ENCODE results near the gene CHD9.

DNA sequence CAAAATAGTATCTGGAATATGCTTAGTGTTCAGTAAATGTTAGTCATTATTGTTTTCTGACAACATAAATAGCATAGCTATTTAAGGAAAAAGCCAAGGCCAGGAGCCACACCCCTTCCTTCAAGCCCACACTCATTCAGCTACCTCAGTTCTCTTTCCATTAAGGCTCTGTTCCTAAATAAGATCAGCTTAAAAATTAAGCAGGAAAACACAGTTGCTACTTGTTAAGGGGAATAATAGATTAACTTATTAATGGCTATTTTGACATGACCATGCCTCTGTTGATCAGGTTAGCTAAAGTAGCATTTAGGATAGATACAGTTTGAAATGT, 158.1 kb downstream of the CHD9 start:
- no peak for TF ChIP-seq POLR2A (IDR thresholded peaks at IDR 0.05)
- TF ChIP-seq, protein P1, sequence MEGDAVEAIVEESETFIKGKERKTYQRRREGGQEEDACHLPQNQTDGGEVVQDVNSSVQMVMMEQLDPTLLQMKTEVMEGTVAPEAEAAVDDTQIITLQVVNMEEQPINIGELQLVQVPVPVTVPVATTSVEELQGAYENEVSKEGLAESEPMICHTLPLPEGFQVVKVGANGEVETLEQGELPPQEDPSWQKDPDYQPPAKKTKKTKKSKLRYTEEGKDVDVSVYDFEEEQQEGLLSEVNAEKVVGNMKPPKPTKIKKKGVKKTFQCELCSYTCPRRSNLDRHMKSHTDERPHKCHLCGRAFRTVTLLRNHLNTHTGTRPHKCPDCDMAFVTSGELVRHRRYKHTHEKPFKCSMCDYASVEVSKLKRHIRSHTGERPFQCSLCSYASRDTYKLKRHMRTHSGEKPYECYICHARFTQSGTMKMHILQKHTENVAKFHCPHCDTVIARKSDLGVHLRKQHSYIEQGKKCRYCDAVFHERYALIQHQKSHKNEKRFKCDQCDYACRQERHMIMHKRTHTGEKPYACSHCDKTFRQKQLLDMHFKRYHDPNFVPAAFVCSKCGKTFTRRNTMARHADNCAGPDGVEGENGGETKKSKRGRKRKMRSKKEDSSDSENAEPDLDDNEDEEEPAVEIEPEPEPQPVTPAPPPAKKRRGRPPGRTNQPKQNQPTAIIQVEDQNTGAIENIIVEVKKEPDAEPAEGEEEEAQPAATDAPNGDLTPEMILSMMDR (IDR thresholded peaks at IDR 0.05): no peak

Data from prostate gland (tissue), 2 donors.